Panc1 (cell line): Measurements from ENCODE around the gene FXYD7.

Experiments
- CTCF ChIP-seq: fragments of 450-650 bp; IDR thresholded peaks from 2 replicates; pipeline ENCODE4 v1.5.1; 2017; ENCODE audit warnings: mild to moderate bottlenecking
- POLR2AphosphoS5 ChIP-seq: IDR thresholded peaks from 2 replicates; pipeline ENCODE4 v1.6.1; 2012; ENCODE audit warnings: mild to moderate bottlenecking, low read depth, low read length, moderate library complexity
- REST ChIP-seq, 2 experiments: IDR thresholded peaks; 2 replicates each; pipeline ENCODE4 v1.6.1; 2011 to 2012; ENCODE audit warnings: low read depth in 2 of 2, control low read depth in 1 of 2, low read length in 1 of 2, mild to moderate bottlenecking in 1 of 2, moderate library complexity in 1 of 2; ENCODE audit not compliant: insufficient read depth in 1 of 2
- SIN3A ChIP-seq: IDR thresholded peaks from 2 replicates; pipeline ENCODE4 v1.6.1; 2012; ENCODE audit warnings: low read depth, mild to moderate bottlenecking, low read length, moderate library complexity, borderline replicate concordance; ENCODE audit not compliant: insufficient read depth
- TCF7L2 ChIP-seq: IDR thresholded peaks from 2 replicates; pipeline ENCODE4 v1.6.1; 2011; ENCODE audit warnings: mild to moderate bottlenecking, low read depth, low read length, inconsistent platforms

GRCh38 chr19:35151273-35152065, 8.4 kb downstream of the FXYD7 start:
- TF ChIP-seq CTCF (no peak), POLR2AphosphoS5 (no peak), TCF7L2 (no peak), SIN3A (no peak), REST (IDR thresholded peaks at IDR 0.05; ENCODE audit: insufficient read depth in 1 of 2, low read depth in 2 of 2, low read length in 1 of 2) (no peak)
